Measurements from ENCODE around the gene TTC12. TPM values are rescaled to one million over a fixed set of nuclear protein-coding genes. Genes with fewer than 3 reads are reported as not detected.

TTC12 gene
- total RNA-seq, 1 experiment from 2014 or later = 25.0 TPM

DNA sequence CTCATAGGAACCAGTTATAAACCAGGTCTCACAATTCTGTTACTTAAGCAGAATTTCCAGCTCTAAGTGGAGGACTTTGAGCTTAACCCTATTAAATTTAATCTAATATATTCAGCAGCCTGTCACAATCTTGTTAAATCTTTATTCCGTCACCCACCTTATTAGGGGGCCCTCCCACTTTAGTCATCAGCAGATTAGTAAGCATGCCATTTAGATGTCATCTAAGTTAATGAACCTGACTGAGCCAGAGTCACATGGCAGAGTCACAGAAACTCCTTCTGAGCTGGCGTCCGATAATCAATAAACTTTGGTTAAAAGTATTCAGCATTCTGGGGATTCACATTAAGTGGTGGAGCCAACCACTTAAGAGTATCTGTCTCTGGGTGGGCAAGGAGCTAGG, 35.1 kb downstream of the TTC12 start:
- no peak for DNase-seq
- H3K4me1 ChIP-seq (replicated peaks; ENCODE audit: insufficient read depth) = no peaks in the 10 kb centered on the region
- no peaks in the 10 kb centered on the region for H3F3A ChIP-seq (ENCODE audit: insufficient read depth, low read depth)
- no peak overlapping the region for H2AFZ ChIP-seq
- no peaks in the 10 kb centered on the region for H3K79me2 ChIP-seq (ENCODE audit: low read depth)
- POLR2A ChIA-PET (ENCODE audit: unreplicated experiment) = no interaction called here
- H3K36me3 ChIP-seq (ENCODE audit: low read depth) = no peaks in the 10 kb centered on the region
- no peak for TF ChIP-seq EZH2 (IDR thresholded peaks at IDR 0.05; ENCODE audit: low read depth)
- TF ChIP-seq, protein P1, sequence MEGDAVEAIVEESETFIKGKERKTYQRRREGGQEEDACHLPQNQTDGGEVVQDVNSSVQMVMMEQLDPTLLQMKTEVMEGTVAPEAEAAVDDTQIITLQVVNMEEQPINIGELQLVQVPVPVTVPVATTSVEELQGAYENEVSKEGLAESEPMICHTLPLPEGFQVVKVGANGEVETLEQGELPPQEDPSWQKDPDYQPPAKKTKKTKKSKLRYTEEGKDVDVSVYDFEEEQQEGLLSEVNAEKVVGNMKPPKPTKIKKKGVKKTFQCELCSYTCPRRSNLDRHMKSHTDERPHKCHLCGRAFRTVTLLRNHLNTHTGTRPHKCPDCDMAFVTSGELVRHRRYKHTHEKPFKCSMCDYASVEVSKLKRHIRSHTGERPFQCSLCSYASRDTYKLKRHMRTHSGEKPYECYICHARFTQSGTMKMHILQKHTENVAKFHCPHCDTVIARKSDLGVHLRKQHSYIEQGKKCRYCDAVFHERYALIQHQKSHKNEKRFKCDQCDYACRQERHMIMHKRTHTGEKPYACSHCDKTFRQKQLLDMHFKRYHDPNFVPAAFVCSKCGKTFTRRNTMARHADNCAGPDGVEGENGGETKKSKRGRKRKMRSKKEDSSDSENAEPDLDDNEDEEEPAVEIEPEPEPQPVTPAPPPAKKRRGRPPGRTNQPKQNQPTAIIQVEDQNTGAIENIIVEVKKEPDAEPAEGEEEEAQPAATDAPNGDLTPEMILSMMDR (conservative IDR thresholded peaks at IDR 0.05) = no peak
- no peaks in the 10 kb centered on the region for H3K27me3 ChIP-seq (ENCODE audit: insufficient read depth, low read depth)
- no peaks in the 10 kb centered on the region for H4K20me1 ChIP-seq (ENCODE audit: insufficient read depth)
- intact Hi-C loops (cut with micrococcal nuclease; ENCODE audit: unreplicated experiment) = no loop called here
- CTCF ChIA-PET = no interaction called here
- H3K4me2 ChIP-seq = no peak overlapping the region
- no peak overlapping the region for H3K4me3 ChIP-seq
- no peaks in the 10 kb centered on the region for H3K9me2 ChIP-seq (ENCODE audit: insufficient read depth)
- BruUV-seq (replicated peaks) = no TSS peak
- no peak overlapping the region for H3K27ac ChIP-seq
- H3K9me3 ChIP-seq (ENCODE audit: insufficient read depth, low read depth) = no peaks in the 10 kb centered on the region

DNA sequence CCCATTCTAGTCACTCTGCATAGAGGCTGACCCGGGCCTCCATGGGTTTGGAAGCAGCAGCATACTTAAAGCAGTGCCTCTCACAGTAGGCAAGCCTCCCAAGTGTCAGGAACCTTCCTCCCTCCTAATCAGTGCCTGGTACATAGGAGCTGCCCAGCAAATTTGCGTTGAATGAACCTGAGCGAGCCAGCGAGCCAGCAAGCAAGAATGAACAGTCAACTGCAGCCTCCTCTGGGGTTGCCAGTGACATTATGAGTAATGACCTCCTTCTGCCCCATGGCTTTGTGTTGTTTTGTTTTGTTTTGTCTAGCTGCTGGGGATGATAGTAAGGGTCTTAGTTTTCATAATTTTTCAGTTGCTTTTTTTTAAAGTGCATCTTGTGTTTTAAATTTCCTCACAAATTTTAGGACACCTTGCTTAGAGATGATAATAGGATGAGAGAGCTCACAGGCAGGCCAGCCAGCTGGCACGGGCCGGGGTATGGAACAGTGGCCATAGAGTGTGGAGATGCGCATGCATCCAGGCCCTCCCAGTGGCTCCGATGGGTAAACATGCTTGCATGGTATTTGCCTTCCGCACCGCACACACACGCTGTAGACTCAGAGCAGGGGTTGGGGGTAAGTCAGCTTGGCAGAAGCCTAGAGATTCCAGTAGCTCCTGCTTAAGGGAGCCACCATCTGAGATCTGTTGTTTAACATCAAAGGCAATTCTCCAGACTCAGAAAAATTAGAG, 36.1 kb downstream of the TTC12 start:
- no peak for TF ChIP-seq EZH2 (IDR thresholded peaks at IDR 0.05; ENCODE audit: low read depth)
- TF ChIP-seq, protein P1 (conservative IDR thresholded peaks at IDR 0.05) = no peak
- Histone ChIP-seq H3F3A (ENCODE audit: insufficient read depth, low read depth) (no peaks in the 10 kb centered on the region), H3K27me3 (ENCODE audit: insufficient read depth, low read depth) (no peaks in the 10 kb centered on the region), H3K9me3 (ENCODE audit: insufficient read depth, low read depth) (no peaks in the 10 kb centered on the region), H2AFZ (no peak overlapping the region), H3K36me3 (ENCODE audit: low read depth) (0 out of 2 replicates have a peak, but pooled peaks cover under 1% of the 10 kb centered on the region), H3K79me2 (ENCODE audit: low read depth) (no peaks in the 10 kb centered on the region), H3K9me2 (ENCODE audit: insufficient read depth) (no peaks in the 10 kb centered on the region), H3K27ac (no peak overlapping the region), H3K4me3 (no peak overlapping the region), H3K4me1 (replicated peaks; ENCODE audit: insufficient read depth) (no peaks in the 10 kb centered on the region), H4K20me1 (ENCODE audit: insufficient read depth) (no peaks in the 10 kb centered on the region), H3K4me2 (no peak overlapping the region)
- no TSS peak for BruUV-seq (replicated peaks)
- ChIA-PET CTCF (no interaction called here), POLR2A (ENCODE audit: unreplicated experiment) (interaction anchor here (0.6 kb wide), 1 partner anchor 551 kb away, joined by 6 read pairs; no protein-coding TSS in a partner anchor)
- intact Hi-C loops (cut with micrococcal nuclease; ENCODE audit: unreplicated experiment) = no loop called here
- no peak for DNase-seq

DNA sequence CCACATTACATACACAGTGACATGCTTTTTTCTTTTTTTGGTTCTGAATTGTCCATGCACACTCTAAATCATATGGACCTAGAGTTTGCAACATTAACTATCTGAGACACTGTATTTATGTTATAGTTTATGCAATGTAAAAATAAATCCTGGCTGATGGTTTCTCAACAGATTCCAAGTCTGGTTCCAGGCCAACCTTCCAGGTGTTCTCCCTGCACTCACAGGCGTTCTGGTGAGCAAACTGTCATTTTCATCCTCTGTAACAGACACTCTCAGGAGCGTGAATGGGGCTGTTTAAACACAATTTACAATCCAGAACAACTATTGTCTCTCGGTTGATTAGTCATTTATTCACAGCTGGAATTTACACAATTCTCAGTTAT, 36.7 kb downstream of the TTC12 start:
- Histone ChIP-seq H3K4me1 (replicated peaks; ENCODE audit: insufficient read depth) (no peaks in the 10 kb centered on the region), H3F3A (ENCODE audit: insufficient read depth, low read depth) (no peaks in the 10 kb centered on the region), H3K79me2 (ENCODE audit: low read depth) (no peaks in the 10 kb centered on the region), H2AFZ (no peak overlapping the region), H3K36me3 (ENCODE audit: low read depth) (peaks cover 6% of the 10 kb centered on the region), H3K27ac (no peak overlapping the region), H4K20me1 (ENCODE audit: insufficient read depth) (no peaks in the 10 kb centered on the region), H3K27me3 (ENCODE audit: insufficient read depth, low read depth) (no peaks in the 10 kb centered on the region), H3K9me2 (ENCODE audit: insufficient read depth) (no peaks in the 10 kb centered on the region), H3K9me3 (ENCODE audit: insufficient read depth, low read depth) (no peaks in the 10 kb centered on the region), H3K4me3 (no peak overlapping the region), H3K4me2 (no peak overlapping the region)
- DNase-seq = no peak
- CTCF ChIA-PET = no interaction called here
- POLR2A ChIA-PET (ENCODE audit: unreplicated experiment) = interaction anchor here (0.6 kb wide), 1 partner anchor 551 kb away, joined by 6 read pairs; no protein-coding TSS in a partner anchor
- no peak for TF ChIP-seq EZH2 (IDR thresholded peaks at IDR 0.05; ENCODE audit: low read depth)
- TF ChIP-seq, protein P1 (conservative IDR thresholded peaks at IDR 0.05) = no peak
- BruUV-seq (replicated peaks) = no TSS peak
- intact Hi-C loops (cut with micrococcal nuclease; ENCODE audit: unreplicated experiment) = no loop called here
